Measurements from ENCODE around the gene TOR1A.

Gene TOR1A

DNA sequence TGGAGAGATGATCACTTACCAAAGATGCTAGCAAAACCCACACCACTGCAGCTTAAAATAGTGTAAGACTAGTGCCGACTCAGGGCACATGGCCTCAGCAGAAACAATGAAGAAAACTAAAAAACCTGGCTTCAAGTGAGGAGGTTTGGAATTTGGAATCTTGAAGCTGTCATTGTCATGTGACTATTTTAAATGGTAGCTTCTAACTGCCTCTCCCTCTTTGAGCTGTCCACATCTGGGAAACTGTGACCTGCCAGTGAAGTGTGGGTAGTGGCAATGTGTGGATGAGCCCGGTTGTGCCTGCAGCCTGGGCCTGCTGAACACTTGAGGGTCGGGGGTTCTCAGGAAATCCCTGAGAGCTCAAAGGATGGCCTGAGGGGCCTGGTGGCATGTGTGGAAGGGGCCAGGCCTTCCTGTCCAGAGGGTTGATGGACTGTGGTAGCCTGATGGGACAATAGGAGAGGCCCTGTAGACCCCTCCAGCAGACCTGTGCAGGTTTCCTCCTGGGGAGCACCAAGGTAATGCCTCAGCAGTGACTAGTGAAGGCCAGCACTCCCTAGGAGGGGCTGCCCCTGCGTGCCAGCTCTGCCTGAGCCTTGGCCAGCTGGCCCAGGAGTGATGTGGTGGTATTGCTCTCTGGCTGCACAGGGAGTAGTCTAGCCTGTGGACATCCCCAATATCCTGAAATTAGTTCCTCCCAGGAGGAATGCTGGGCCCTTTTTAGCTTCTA, 24.9 kb upstream of the TOR1A start:
- peaks cover 32% of the 10 kb centered on the region for H3K36me3 ChIP-seq (ENCODE audit: insufficient read depth, low read length)
- no peak overlapping the region for H3K9ac ChIP-seq (ENCODE audit: low read length)
- no peaks in the 10 kb centered on the region for H3K27me3 ChIP-seq (ENCODE audit: control insufficient read depth in 1 of 2, insufficient read depth in 2 of 2, low read length in 2 of 2)
- H3K27ac ChIP-seq (ENCODE audit: low read depth, low read length) = no peak overlapping the region
- no peak overlapping the region for H3K4me3 ChIP-seq (ENCODE audit: low read depth in 1 of 2, low read length in 2 of 2)
- no peaks in the 10 kb centered on the region for H3K9me3 ChIP-seq (ENCODE audit: low read length)
- peaks cover 12% of the 10 kb centered on the region for H3K4me1 ChIP-seq (ENCODE audit: insufficient read depth, low read length)

DNA sequence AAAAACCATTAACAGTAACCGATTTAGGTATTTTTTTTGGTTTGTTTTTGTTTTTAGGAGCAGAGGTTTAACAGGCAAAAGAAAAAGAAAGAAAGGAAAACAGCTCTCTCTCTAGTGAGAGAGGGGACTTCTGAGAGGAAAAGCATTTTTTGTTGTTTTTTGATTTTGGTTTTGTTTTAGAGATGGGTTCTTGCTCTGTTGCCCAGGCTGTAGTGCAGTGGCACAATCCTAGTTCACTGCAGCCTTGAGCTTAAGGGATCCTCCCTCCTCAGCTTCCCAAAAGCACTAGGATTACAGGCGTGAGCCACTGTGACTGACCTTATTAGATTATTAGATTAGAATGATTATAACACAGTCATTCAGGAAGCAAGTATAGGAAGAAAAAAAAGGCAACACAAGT, 21.4 kb upstream of the TOR1A start:
- H3K27ac ChIP-seq (ENCODE audit: low read depth, low read length) = no peak overlapping the region
- H3K27me3 ChIP-seq (ENCODE audit: control insufficient read depth in 1 of 2, insufficient read depth in 2 of 2, low read length in 2 of 2) = no peaks in the 10 kb centered on the region
- no peak overlapping the region for H3K9ac ChIP-seq (ENCODE audit: low read length)
- no peaks in the 10 kb centered on the region for H3K9me3 ChIP-seq (ENCODE audit: low read length)
- peaks cover under 1% of the 10 kb centered on the region for H3K4me1 ChIP-seq (ENCODE audit: insufficient read depth, low read length)
- peaks cover 9% of the 10 kb centered on the region for H3K36me3 ChIP-seq (ENCODE audit: insufficient read depth, low read length)
- no peak overlapping the region for H3K4me3 ChIP-seq (ENCODE audit: low read depth in 1 of 2, low read length in 2 of 2)

DNA sequence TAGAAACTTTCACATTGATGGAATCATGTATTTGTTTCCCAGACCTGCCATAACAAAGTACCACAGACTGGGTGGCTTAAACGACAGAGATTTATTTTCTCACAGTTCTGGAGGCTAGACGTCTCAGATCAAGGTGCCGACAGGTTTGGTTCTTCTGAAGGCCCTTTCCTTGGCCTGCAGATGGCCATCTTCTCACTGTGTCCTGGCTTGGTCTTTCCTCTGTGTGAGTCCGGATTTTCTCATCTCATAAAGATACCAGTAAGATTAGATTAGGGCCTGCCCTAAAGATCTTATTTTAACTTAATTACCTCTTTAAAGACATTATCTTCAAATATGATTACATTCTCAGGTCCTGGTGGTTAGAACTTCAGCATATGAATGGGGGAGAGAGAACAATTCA, 17.1 kb upstream of the TOR1A start:
- H3K4me3 ChIP-seq (ENCODE audit: low read depth in 1 of 2, low read length in 2 of 2) = no peak overlapping the region
- H3K9ac ChIP-seq (ENCODE audit: low read length) = no peak overlapping the region
- no peaks in the 10 kb centered on the region for H3K27me3 ChIP-seq (ENCODE audit: control insufficient read depth in 1 of 2, insufficient read depth in 2 of 2, low read length in 2 of 2)
- no peak overlapping the region for H3K27ac ChIP-seq (ENCODE audit: low read depth, low read length)
- H3K4me1 ChIP-seq (ENCODE audit: insufficient read depth, low read length) = peaks cover 14% of the 10 kb centered on the region
- no peaks in the 10 kb centered on the region for H3K9me3 ChIP-seq (ENCODE audit: low read length)
- H3K36me3 ChIP-seq (ENCODE audit: insufficient read depth, low read length) = no peaks in the 10 kb centered on the region

DNA sequence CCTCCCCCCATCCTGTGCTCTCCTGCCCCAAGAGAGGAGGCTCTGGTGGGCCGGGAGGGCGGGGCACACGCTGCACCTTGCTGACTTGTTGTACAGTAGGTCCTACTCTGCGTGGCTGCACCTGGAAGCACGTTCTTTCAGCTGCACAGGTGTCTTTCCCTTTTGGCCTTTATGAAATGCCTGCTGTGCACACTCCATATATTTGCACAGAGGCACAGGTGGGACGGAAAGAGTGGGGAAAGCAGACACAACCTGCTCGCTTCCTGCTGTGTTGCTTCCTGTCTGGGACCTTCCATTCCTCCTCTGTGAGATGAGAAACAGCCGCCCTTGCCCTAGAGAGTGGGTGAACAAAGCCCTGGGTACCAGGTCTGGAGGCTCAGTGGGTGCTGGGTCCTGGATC, 16.1 kb upstream of the TOR1A start:
- Histone ChIP-seq H3K9ac (ENCODE audit: low read length) (no peak overlapping the region), H3K27me3 (ENCODE audit: control insufficient read depth in 1 of 2, insufficient read depth in 2 of 2, low read length in 2 of 2) (no peaks in the 10 kb centered on the region), H3K27ac (ENCODE audit: low read depth, low read length) (no peak overlapping the region), H3K36me3 (ENCODE audit: insufficient read depth, low read length) (no peaks in the 10 kb centered on the region), H3K4me3 (ENCODE audit: low read depth in 1 of 2, low read length in 2 of 2) (no peak overlapping the region), H3K9me3 (ENCODE audit: low read length) (no peaks in the 10 kb centered on the region), H3K4me1 (ENCODE audit: insufficient read depth, low read length) (peaks cover 15% of the 10 kb centered on the region)

DNA sequence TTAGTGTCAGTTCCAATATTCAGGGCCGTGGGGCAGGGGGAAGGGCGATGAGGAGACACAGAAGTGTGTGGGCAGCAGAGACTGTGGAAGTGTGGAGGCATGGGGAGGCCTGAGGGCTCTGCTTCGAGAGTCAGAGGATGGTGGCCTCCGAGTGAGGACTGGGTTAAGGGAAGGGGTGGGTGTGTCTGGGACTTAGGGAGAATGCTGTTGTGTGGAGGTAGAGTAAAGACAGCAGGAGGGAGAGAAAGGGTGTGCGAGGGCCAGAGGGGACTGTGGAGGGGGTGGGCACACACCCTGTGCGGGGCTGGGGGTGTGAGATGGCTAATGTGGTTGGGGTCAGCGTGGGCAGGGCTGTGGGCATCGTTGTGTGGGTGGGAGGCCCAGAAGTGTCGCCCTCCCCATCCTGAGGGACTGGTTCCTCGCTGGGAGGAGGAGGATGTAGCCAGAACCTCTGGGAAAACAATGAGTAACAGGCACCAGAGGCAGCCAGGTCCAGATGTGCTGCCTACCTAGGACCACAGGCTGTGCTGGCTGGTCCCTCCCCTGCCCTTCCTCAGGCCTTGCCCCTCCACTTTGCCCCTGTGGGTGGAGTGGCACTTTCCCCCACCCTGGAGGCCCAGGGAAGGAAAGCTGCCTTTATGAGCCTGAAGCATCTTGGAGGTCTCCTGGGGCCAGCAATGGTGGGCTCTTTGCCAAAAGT, 15.5 kb upstream of the TOR1A start:
- Histone ChIP-seq H3K36me3 (ENCODE audit: insufficient read depth, low read length) (no peaks in the 10 kb centered on the region), H3K9ac (ENCODE audit: low read length) (no peak overlapping the region), H3K9me3 (ENCODE audit: low read length) (no peaks in the 10 kb centered on the region), H3K4me3 (ENCODE audit: low read depth in 1 of 2, low read length in 2 of 2) (no peak overlapping the region), H3K27me3 (ENCODE audit: control insufficient read depth in 1 of 2, insufficient read depth in 2 of 2, low read length in 2 of 2) (no peaks in the 10 kb centered on the region), H3K27ac (ENCODE audit: low read depth, low read length) (no peak overlapping the region), H3K4me1 (ENCODE audit: insufficient read depth, low read length) (peaks cover 16% of the 10 kb centered on the region)

DNA sequence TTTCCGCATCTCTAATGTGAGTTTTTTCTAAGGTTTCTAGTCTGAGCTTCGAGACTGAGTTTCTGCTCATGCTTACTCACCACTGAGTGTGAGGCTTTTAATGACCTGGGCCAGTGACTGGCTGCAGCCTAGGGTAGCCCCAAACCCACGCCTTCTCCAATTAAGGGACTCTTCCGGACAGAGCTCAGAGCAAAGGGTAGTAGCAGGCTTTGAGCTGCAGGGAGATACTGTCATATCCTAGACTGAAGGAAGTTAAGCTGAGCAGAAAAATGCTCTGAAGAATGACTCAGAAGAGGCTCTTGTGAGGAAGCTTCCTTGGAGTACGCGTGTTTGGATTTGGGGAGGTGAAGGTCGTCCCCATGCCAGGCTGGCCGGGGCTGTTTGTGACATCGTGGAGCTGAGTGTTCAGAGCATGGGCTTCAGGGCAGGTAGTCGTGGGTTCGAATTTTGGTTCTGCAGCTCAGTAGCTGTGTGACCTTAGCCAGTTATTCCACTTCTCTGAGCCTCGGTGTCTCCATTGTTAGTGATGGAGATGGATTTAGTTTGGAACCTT, 14.8 kb upstream of the TOR1A start:
- H3K9me3 ChIP-seq (ENCODE audit: low read length) = no peaks in the 10 kb centered on the region
- no peak overlapping the region for H3K9ac ChIP-seq (ENCODE audit: low read length)
- H3K4me3 ChIP-seq (ENCODE audit: low read depth in 1 of 2, low read length in 2 of 2) = no peak overlapping the region
- no peaks in the 10 kb centered on the region for H3K27me3 ChIP-seq (ENCODE audit: control insufficient read depth in 1 of 2, insufficient read depth in 2 of 2, low read length in 2 of 2)
- no peak overlapping the region for H3K27ac ChIP-seq (ENCODE audit: low read depth, low read length)
- H3K36me3 ChIP-seq (ENCODE audit: insufficient read depth, low read length) = no peaks in the 10 kb centered on the region
- H3K4me1 ChIP-seq (ENCODE audit: insufficient read depth, low read length) = peaks cover 22% of the 10 kb centered on the region

DNA sequence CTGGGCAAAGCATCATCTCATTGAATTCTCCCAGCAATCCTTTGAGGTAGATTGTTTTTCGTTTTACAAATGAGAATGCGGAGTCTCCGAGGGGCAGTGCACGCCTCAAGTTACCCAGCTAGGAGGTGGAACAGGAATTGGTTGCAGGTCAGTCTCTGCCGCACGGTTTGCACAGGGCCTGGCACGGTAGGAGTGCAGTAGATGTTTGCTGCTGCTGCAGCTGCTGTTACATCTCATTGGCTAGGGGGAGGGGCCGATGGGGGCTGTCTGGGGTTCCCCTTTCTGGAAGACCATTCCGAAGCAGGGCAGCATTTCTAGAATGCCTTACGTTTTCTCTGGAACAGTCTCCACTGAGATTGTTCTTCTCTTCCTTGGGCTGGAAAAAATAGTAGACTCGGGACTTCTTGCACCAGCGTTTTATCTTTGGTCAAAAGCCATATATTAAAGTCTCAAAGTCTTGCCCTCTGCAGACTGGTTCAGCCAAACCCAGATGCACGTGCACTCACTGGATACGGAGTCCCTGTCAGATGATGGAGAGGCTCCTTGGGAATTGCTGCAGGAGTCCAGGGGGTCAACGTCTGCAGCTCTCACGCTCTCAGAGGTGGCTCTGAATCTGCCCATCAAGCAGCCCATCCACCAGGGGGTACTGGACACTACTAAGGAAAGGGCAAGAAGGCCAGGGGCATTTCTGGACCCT, 12.5 kb upstream of the TOR1A start:
- H3K4me3 ChIP-seq (ENCODE audit: low read depth in 1 of 2, low read length in 2 of 2) = peak overlapping the region; percentile 88 to 98
- no peaks in the 10 kb centered on the region for H3K9me3 ChIP-seq (ENCODE audit: low read length)
- peak overlapping the region; percentile 84 for H3K27ac ChIP-seq (ENCODE audit: low read depth, low read length)
- H3K9ac ChIP-seq (ENCODE audit: low read length) = peak overlapping the region; percentile 65
- H3K36me3 ChIP-seq (ENCODE audit: insufficient read depth, low read length) = peaks cover 18% of the 10 kb centered on the region
- H3K4me1 ChIP-seq (ENCODE audit: insufficient read depth, low read length) = peaks cover 25% of the 10 kb centered on the region
- no peaks in the 10 kb centered on the region for H3K27me3 ChIP-seq (ENCODE audit: control insufficient read depth in 1 of 2, insufficient read depth in 2 of 2, low read length in 2 of 2)

DNA sequence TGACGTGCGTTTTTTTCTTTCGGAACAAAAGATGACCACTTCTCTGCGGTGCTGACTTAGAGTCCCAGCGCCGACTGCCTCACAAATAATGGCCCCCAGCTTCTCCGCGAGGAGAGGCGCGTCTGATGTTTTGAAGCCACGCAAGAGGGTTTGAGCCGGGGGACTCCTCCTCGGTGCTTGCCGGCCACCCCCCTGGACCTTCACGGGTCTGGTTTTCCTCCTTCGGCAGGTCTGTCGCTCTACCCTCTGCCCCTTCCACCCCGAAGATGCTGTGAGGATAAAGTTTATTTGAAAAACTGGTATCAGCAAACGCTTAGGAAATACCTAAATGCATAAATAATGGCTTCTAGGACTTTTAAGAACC, 11.9 kb upstream of the TOR1A start:
- no peaks in the 10 kb centered on the region for H3K27me3 ChIP-seq (ENCODE audit: control insufficient read depth in 1 of 2, insufficient read depth in 2 of 2, low read length in 2 of 2)
- peaks cover 25% of the 10 kb centered on the region for H3K4me1 ChIP-seq (ENCODE audit: insufficient read depth, low read length)
- H3K9ac ChIP-seq (ENCODE audit: low read length) = peak overlapping the region; percentile 65
- peak overlapping the region; percentile 88 to 98 for H3K4me3 ChIP-seq (ENCODE audit: low read depth in 1 of 2, low read length in 2 of 2)
- H3K9me3 ChIP-seq (ENCODE audit: low read length) = no peaks in the 10 kb centered on the region
- H3K36me3 ChIP-seq (ENCODE audit: insufficient read depth, low read length) = peaks cover 24% of the 10 kb centered on the region
- peak overlapping the region; percentile 84 for H3K27ac ChIP-seq (ENCODE audit: low read depth, low read length)

DNA sequence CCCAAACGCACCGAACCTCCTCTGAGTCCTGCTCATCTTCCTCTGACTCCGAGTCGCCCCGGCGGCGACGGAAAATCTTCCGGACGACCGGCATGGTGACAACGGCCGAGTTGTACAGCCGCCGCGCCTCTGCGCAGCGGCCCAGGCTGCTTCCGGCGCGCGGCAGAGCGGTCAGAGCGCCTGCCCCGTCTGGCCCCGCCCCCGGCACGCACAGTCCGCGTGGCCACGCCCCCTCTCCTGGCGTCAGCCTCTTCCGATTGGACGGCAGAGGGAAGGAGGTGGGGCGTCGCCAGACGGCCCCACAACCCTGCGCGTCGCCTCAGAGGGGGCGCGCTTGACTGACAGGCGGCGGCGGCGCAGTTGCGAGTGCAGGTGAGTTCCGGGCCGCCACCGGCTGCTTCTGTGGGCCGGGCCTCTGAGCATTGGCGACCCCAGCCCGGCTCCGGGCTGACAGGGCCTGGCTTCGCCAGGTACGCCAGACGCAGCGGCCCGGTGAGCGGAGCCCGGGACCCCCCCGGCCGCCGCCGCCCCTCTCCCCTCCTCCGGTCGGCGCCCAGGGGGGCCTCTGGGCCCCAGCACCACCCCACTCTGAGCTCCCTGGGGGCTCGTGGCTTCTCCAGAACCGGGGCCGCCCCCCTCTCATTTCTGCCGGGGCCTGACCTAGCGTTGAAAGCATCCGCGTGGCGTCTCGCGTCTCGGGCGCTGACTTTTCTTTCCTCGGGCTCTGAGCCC, 11.4 kb upstream of the TOR1A start, which contains the start of the genes C9orf78 and USP20:
Gene C9orf78, minus strand, starts transcription at position 148 of the 732 bp plus-strand sequence. Its CDS starts 54 bp downstream, at position 94.
Gene USP20, plus strand, starts transcription at position 331 of the 732 bp plus-strand sequence. CDS start 17,098 bp downstream, outside the sequence.
- Histone ChIP-seq H3K4me1 (ENCODE audit: insufficient read depth, low read length) (peaks cover 25% of the 10 kb centered on the region), H3K27me3 (ENCODE audit: control insufficient read depth in 1 of 2, insufficient read depth in 2 of 2, low read length in 2 of 2) (no peaks in the 10 kb centered on the region), H3K36me3 (ENCODE audit: insufficient read depth, low read length) (peaks cover 28% of the 10 kb centered on the region), H3K9me3 (ENCODE audit: low read length) (no peaks in the 10 kb centered on the region), H3K4me3 (ENCODE audit: low read depth in 1 of 2, low read length in 2 of 2) (peak within 1 kb of the TSS; percentile 88 to 98), H3K9ac (ENCODE audit: low read length) (peak within 1 kb of the TSS; percentile 88), H3K27ac (ENCODE audit: low read depth, low read length) (peak within 1 kb of the TSS; percentile 88)

DNA sequence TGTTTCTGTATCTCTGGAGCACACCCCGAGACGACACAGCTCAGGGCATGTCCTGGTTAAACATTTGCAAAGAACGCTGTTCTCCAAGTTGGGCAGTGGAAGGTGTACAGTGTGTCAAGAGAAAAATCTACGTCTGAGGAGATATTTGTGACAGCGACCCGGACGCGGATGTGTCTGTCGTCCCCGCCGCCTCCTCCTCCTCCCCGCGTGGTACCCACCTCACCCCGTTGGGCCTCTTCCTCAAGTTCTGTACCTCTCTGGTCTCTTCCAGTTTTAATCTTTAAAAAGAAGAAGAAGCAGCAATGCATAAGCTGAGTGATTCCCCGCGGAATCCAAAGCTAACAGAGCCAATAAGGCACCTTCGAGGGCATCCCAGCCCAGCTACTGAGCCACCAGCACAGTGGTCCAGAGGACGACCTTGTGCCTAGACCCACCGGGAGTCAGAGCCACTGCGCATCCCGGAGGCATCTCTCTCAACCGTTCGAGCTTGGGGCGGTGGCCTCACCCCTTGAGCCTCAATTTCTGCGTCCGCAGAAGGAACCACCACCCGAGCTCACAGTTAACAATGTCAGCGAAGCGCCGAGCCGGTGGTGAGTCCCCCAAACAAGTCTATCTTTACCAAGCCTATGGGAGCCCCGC, 10.7 kb upstream of the TOR1A start:
- peaks cover 35% of the 10 kb centered on the region for H3K36me3 ChIP-seq (ENCODE audit: insufficient read depth, low read length)
- peaks cover 25% of the 10 kb centered on the region for H3K4me1 ChIP-seq (ENCODE audit: insufficient read depth, low read length)
- peak overlapping the region; percentile 88 to 98 for H3K4me3 ChIP-seq (ENCODE audit: low read depth in 1 of 2, low read length in 2 of 2)
- H3K27me3 ChIP-seq (ENCODE audit: control insufficient read depth in 1 of 2, insufficient read depth in 2 of 2, low read length in 2 of 2) = no peaks in the 10 kb centered on the region
- H3K27ac ChIP-seq (ENCODE audit: low read depth, low read length) = peak overlapping the region; percentile 88
- no peaks in the 10 kb centered on the region for H3K9me3 ChIP-seq (ENCODE audit: low read length)
- H3K9ac ChIP-seq (ENCODE audit: low read length) = peak overlapping the region; percentile 88

All from muscle layer of colon (tissue), 2 donors.